GM21717 (cell line): ENCODE measurements around the gene NRARP.
"Not testable (repeated sequence)": the region's sequence is repeated elsewhere in the genome, so short reads cannot be mapped to it uniquely, and the experiment has no call there.

ENCODE experiments used
- ATAC-seq: cut with Tn5 transposase; IDR thresholded peaks from one replicate; pipeline ENCODE4 v1.9.1; 2021; ENCODE audit warnings: mild to moderate bottlenecking, moderate library complexity; ENCODE audit not compliant: unreplicated experiment

The NRARP gene

DNA sequence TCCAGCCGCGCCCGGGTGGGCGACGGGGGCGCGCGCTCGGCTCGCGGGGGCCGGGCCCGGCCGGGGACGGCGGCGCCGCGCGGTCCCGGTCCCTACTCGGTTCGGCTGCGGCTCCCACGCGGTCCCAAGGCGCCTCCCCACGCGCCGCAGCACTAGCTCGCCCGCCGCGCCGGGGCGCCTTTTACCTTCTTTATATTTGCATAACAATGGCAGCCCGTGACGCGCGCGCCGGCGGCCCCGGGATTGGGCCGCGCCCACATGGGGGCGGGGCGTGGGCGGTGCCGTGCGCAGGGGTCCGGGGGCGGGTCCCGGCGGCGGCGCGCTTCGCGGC, at the start of gene NRARP:
Gene NRARP, minus strand, starts transcription at position 154 of the 331 bp plus-strand sequence. CDS start 343 bp downstream, outside the sequence.
- ATAC-seq, result peak; percentile 56

DNA sequence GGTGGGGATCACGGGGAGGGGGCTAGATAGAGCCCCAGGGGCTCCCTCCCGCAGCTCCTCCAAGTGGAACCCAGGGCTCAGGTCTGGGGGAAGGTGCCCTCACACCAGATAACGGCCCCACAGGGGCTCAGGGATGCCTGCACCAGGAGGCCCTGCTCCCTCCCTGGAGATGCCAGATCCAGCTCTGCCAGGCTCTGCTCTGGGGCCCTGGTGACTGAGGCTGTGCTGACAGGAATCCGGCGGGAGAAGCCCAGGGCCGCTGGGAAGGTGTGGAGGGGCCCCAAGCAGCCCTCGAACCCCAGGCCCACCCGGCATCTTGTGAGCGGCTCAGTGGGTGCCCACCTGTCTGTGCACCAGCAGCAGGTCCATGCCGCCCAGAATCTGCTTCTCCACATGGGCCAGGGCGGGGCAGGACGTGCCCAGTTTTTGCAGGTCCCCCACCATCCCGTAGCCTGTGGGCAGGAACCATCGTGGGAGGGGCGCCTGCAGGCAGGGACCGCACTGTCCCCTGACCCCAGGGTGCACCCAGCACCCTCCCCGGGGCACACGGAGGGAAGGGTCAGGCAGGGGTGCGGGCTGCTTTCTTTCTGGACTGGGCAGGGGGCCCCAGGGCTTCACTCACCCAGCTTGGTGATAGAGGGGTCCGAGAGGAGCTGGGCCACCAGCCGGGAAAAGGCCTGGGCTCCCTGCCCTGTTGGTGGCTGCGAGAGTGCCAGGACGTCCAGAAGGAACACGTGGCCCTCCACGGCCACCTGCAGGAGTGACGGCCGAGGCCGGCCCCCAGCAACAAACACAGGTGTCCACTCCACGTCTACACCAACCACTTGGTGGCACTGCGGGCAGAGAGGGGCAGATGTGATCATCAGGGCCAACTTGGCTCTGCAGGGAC, 48.9 kb upstream of the NRARP start:
- no peak for ATAC-seq

DNA sequence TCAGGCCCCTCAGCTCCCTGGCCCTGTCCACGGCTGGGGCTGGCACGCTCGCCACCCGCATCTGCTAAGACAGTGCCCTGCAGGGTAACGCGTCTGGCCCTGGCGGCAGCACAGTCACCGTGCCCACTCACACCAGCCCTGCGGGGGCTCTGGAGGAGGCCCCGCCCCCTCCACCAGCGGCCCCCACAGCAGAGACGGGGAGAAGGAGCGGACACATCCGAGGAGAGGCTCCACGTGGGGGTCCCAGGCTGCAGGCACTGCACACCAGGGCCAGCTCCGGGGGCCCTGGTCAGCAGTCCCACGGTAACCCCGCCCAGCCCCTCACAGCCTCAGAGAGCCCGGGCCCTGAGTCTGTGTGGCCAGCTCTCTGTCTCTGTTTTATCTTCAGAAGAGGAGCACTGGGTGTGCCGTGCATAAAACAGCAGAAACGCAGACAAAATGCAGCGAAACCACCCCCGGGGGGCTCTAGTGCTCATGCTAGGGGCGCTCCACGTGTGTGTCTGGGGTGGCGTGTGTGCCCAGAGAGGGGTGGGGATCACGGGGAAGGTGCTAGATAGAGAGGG, 47.5 kb upstream of the NRARP start:
- ATAC-seq, result no peak

GRCh38 chr9:137348769-137349470, 46.8 kb upstream of the NRARP start:
- no peak for ATAC-seq

- no peak for ATAC-seq
Measured at GRCh38 chr9:137347928-137348327, 45.9 kb upstream of the NRARP start.

GRCh38 chr9:137342482-137342881, 40.4 kb upstream of the NRARP start:
- ATAC-seq, result no peak

DNA sequence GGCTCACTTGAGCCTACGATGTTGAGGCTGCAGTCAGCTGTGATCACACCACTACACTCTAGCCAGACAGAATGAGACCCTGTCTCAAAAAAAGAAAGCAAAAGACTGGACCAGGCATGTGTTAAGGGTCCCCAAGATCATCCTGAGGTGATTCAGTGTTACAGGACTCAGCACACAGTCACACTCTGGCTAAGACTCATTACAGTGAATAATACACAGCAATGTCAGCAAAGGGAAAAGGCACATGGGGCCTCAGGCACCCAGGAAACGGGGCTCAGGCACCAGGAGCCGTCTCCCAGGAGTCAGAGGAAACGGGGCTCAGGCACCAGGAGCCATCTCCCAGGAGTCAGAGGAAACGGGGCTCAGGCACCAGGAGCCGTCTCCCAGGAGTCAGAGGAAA, 39.2 kb upstream of the NRARP start:
- no peak for ATAC-seq

GRCh38 chr9:137339908-137340462, 37.9 kb upstream of the NRARP start:
- ATAC-seq, result not testable (repeated sequence)

DNA sequence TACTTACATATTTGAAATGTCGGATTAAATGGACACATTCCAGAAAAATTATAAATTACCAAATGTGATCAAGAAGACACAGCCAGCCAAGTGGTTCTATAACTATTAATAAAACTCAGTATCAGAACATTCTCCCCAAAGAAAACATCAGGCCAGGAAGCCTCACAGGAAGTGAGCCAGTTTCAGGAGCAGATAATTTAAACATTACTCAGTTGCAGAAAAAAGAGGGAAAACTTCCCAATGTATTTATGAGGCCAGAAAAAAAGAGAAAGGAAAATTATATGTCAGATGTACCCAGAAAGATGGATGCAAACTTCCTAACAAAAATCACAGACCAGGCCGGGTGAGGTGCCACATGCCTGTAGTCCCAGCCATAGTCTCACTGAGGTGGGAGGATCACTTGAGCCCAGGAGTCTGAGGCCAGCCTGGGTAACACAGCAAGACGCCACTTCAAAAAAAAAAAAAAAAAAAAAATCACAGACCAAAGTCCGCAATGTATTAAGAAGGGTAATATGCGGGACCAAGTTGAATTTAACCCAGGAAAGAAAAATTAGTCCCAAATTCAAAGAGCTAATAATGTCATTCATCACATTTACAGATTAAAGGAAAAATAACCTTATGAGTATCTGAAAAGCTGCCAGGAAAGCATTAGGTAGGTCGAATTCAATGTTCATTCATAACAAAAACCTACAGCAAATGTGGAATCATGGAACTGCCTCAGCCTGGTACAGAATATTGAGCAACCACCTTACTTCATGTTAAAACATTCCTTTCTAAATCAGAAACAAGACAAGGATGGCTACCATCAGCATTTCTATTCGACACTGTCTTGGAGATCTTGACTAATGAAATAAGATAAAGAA, 37.2 kb upstream of the NRARP start:
- ATAC-seq, result no peak

- ATAC-seq, result no peak
Measured at GRCh38 chr9:137336735-137337134, 34.7 kb upstream of the NRARP start.

- ATAC-seq, result no peak
Measured at GRCh38 chr9:137333016-137333671, 31.1 kb upstream of the NRARP start.

DNA sequence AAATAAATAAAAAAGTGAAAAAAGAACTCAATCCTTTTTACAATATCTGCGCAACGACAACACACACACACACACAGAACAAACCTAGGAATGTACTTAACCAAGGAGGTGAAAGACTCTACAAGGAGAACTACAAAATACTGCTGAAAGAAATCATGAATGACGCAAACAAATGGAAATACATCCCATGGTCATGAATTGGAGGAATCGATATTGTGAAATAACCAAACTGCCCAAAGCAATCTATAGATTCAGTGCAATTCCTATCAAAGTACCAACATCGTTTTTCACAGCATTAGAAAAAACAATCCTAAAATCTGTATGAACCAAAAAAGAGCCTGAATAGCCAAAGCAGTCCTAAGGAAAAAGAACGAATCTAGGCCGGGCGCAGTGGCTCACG, 29.9 kb upstream of the NRARP start:
- no peak for ATAC-seq

DNA sequence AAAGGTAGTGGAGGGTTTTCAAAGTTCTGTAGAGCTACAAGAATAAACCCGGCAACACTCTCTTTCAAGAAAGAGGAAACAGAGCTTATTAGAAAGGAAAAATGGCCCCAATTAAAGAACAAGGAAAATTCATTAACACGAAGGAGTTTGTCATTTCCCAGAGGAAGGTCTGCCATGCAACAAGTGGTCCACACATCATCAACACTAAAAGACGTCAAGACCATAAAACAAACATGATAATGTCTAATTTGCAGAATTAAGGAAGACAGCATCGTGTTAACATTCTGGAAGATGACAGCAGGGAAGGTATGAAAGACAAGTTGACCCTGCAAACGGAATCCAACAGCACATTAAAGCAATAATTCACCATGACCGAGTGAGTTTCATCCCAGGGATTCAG, 28.6 kb upstream of the NRARP start:
- ATAC-seq, result no peak

- ATAC-seq, result not testable (repeated sequence)
Measured at GRCh38 chr9:137329590-137329989, 27.5 kb upstream of the NRARP start.

DNA sequence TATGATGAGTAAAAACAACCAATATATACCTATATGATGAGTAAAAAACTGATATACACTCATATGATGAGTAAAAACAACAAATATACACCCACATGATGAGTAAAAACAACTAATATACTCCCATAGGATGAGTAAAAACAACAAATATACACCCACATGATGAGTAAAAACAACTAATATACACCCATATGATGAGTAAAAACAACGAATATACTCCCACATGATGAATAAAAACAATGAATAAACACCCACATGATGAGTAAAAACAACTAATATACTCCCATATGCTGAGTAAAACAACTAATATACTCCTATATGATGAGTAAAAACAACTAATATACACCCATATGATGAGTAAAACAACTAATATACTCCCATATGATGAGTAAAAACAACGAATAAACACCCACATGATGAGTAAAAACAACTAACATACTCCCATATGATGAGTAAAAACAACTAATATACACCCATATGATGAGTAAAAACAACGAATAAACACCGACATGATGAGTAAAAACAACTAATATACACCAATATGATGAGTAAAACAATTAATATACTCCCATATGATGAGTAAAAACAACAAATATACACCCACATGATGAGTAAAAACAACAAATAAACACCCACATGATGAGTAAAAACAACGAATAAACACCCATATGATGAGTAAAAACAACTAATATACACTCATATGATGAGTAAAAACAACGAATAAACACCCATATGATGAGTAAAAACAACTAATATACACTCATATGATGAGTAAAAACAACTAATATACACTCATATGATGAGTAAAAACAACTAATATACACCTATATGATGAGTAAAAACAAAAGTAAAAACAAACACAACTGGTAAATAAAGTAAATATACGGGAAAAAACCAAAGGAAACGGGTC, 25.8 kb upstream of the NRARP start:
- ATAC-seq, result not testable (repeated sequence)

DNA sequence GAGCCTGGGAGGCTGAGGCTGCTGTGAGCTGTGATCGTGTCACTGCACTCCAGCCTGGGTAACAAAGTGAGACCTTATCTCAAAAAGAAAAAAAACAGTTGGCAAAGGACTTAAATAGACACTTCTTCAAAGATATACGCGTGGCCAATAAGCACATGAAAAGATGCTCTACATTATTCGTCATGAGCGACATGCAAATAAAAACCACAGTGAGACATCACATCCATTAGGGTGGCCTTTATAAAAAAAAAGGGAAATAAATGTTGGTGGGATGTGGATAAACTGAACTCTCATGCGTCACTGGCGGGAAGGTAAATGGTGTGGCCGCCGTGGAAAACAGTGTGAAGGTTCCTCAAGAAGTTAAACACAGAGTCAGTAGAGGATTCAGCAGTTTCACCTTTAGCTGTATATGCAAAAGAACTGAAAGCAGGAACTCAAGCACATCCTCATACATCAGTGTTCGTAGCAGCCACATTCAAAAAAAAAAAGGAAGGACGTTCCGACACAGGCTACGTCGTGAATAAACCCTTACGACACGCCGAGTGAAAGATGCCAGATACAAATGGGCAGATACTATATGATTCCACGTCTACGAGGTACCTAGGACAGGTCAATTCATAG, 24.5 kb upstream of the NRARP start:
- ATAC-seq, result no peak

GRCh38 chr9:137325799-137326198, 23.7 kb upstream of the NRARP start:
- ATAC-seq, result no peak

DNA sequence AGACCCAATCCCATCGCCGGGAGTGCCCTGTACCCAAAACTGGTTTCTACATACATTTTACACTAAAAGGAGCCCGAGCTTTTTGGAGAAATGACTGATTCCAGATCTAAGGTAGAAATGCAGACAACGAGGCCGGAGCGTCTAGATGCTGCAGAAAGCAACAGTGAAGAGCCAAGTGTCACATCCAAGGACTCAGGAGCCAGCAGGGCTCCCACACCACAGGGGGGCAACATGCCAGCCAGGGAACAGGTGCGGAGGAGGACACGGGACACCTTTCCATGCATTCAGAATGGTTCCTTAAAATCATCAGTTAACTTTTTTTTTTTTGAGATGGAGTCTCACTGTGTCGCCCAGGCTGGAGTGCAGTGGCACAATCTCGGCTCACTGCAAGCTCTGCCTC, 23.1 kb upstream of the NRARP start:
- no peak for ATAC-seq
